ENCODE measurements around the gene CCDC28B. TPM values are rescaled to one million over a fixed set of nuclear protein-coding genes. Genes with fewer than 3 reads are reported as not detected.
A peak's percentile ranks its signal among the peaks of the same experiment; 100 is the strongest.

The CCDC28B gene
- total RNA-seq, 2 experiments from 2014 or later = 28.3 to 53.4 TPM

DNA sequence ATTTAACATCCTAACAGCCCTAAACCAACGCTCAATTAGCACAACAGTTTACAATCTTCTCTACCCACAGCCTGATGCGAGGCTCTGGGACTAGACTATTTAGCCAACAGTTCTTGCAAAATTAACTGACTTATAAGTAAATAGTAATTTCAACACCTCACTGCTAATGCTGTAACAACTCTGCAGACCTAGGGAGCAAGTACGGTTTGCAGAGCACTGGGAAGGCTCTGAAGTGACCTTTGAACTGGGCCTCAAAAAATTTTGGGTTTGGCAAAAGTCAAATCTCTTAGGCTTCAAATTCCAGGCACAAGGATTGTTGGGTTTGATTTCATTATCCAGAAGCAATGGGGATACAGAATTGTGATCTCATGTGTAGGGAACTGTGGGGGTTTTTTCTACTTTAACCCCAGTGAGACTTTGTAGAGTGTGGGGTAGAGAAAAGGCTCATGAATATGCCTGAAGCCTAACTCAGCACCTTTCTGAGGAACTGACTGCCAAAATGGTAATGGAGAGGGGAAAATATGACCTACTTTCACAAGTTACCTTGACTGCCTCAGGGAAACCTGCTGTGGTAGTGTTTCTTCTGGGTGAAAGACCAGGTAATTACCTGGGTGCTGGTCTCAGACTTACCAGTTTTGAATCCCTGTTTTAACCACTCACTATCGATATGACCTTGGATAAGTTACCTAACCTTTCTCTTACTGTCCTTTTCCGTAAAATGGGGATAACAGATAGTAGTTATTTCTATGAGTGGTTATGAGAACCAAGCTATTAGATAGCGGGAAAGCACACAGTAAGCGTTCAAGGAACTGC lies 21.8 kb upstream of the CCDC28B start:
- H3K4me3 ChIP-seq (ENCODE audit: low read depth, low read length, poor library complexity, severe bottlenecking) = peak overlapping the region; percentile 78
- intact Hi-C loops (cut with micrococcal nuclease; ENCODE audit: unreplicated experiment) = no loop called here

GRCh38 chr1:32179193-32179442 lies 21.3 kb upstream of the CCDC28B start:
- Histone ChIP-seq H3K9me3 (ENCODE audit: low read length) (no peaks in the 10 kb centered on the region), H3K27ac (ENCODE audit: low read depth, low read length, poor library complexity, severe bottlenecking) (peak overlapping the region; percentile 65), H3K4me1 (ENCODE audit: insufficient read depth, low read length, poor library complexity, severe bottlenecking) (peaks cover 28% of the 10 kb centered on the region), H3K9me2 (ENCODE audit: insufficient read depth, low read length) (no peaks in the 10 kb centered on the region), H3K4me2 (ENCODE audit: low read length) (peak overlapping the region; percentile 72), H3K79me2 (ENCODE audit: insufficient read depth, low read depth, low read length) (peaks cover 39% of the 10 kb centered on the region), H3K36me3 (ENCODE audit: insufficient read depth, low read length) (peaks cover 49% of the 10 kb centered on the region), H4K20me1 (ENCODE audit: insufficient read depth, low read length) (peaks cover 13% of the 10 kb centered on the region), H3K4me3 (ENCODE audit: low read depth, low read length, poor library complexity, severe bottlenecking) (peak overlapping the region; percentile 78), H2AFZ (ENCODE audit: low read length) (peak overlapping the region; percentile 80)
- ChIA-PET POLR2A (interaction anchor here (0.8 to 1.2 kb wide), 5 partner anchors 16 to 106 kb away, joined by 3 to 7 read pairs (median 3); no protein-coding TSS in a partner anchor), CTCF (ENCODE audit: unreplicated experiment) (interaction anchor here (1.5 kb wide), 1 partner anchor 71 kb away, joined by 6 read pairs; the partner anchor contains the start of gene KPNA6)
- TF ChIP-seq, protein P1, sequence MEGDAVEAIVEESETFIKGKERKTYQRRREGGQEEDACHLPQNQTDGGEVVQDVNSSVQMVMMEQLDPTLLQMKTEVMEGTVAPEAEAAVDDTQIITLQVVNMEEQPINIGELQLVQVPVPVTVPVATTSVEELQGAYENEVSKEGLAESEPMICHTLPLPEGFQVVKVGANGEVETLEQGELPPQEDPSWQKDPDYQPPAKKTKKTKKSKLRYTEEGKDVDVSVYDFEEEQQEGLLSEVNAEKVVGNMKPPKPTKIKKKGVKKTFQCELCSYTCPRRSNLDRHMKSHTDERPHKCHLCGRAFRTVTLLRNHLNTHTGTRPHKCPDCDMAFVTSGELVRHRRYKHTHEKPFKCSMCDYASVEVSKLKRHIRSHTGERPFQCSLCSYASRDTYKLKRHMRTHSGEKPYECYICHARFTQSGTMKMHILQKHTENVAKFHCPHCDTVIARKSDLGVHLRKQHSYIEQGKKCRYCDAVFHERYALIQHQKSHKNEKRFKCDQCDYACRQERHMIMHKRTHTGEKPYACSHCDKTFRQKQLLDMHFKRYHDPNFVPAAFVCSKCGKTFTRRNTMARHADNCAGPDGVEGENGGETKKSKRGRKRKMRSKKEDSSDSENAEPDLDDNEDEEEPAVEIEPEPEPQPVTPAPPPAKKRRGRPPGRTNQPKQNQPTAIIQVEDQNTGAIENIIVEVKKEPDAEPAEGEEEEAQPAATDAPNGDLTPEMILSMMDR (conservative IDR thresholded peaks at IDR 0.05; ENCODE audit: low read length) = no peak
- no peak for TF ChIP-seq EZH2phosphoT487 (IDR thresholded peaks at IDR 0.05; ENCODE audit: borderline replicate concordance, low read depth, low read length)
- intact Hi-C loops (cut with micrococcal nuclease; ENCODE audit: unreplicated experiment) = no loop called here
- no TSS peak for BruUV-seq (replicated peaks)
- no peak for DNase-seq (ENCODE audit: low spot score)

More for the DNA sequence above, 21.8 kb upstream of the CCDC28B start:
- TF ChIP-seq EZH2phosphoT487 (IDR thresholded peaks at IDR 0.05; ENCODE audit: borderline replicate concordance, low read depth, low read length) = no peak
- TF ChIP-seq, protein P1 (conservative IDR thresholded peaks at IDR 0.05; ENCODE audit: low read length) = no peak
- no peak for DNase-seq (ENCODE audit: low spot score)
- ChIA-PET POLR2A (interaction anchor here (0.8 to 1.2 kb wide), 5 partner anchors 15 to 105 kb away, joined by 3 to 7 read pairs (median 3); no protein-coding TSS in a partner anchor), CTCF (ENCODE audit: unreplicated experiment) (interaction anchor here (1.5 kb wide), 1 partner anchor 71 kb away, joined by 6 read pairs; the partner anchor contains the start of gene KPNA6)
- Histone ChIP-seq H3K36me3 (ENCODE audit: insufficient read depth, low read length) (peaks cover 50% of the 10 kb centered on the region), H3K4me1 (ENCODE audit: insufficient read depth, low read length, poor library complexity, severe bottlenecking) (peaks cover 25% of the 10 kb centered on the region), H3K9me3 (ENCODE audit: low read length) (no peaks in the 10 kb centered on the region), H4K20me1 (ENCODE audit: insufficient read depth, low read length) (peaks cover 12% of the 10 kb centered on the region; the same call in 1 of the 2 replicates), H3K4me2 (ENCODE audit: low read length) (peak overlapping the region; percentile 72), H3K9me2 (ENCODE audit: insufficient read depth, low read length) (no peaks in the 10 kb centered on the region), H3K79me2 (ENCODE audit: insufficient read depth, low read depth, low read length) (peaks cover 34% of the 10 kb centered on the region), H2AFZ (ENCODE audit: low read length) (peak overlapping the region; percentile 80), H3K27ac (ENCODE audit: low read depth, low read length, poor library complexity, severe bottlenecking) (peak overlapping the region; percentile 65)
- BruUV-seq (replicated peaks) = TSS peak; percentile 95
